Mesendoderm (in vitro differentiated cells): ENCODE results near the gene TMED1. TPM values are rescaled to one million over a fixed set of nuclear protein-coding genes. Genes with fewer than 3 reads are reported as not detected.

Experiments used
- DNase-seq: peaks from one replicate; pipeline ENCODE4 v3.0.0; 2013
- H2AK5ac ChIP-seq: 2 replicates; pipeline ENCODE4 v1.6.1; 2013; ENCODE audit warnings: low read length, inconsistent platforms
- H2BK120ac ChIP-seq: 2 replicates; pipeline ENCODE4 v1.6.1; 2013; ENCODE audit warnings: low read depth, mild to moderate bottlenecking, low read length, moderate library complexity, mixed read lengths
- H2BK15ac ChIP-seq: replicated peaks from 2 replicates; pipeline ENCODE4 v1.6.1; 2013; ENCODE audit warnings: low read depth, mild to moderate bottlenecking, moderate library complexity
- H2BK5ac ChIP-seq: 2 replicates; pipeline ENCODE4 v1.6.1; 2013; ENCODE audit warnings: low read length, inconsistent platforms
- H3K18ac ChIP-seq: 2 replicates; pipeline ENCODE4 v1.6.1; 2013; ENCODE audit warnings: mild to moderate bottlenecking, low read length, mixed read lengths
- H3K23ac ChIP-seq: one replicate; pipeline ENCODE4 v1.6.1; 2013; ENCODE audit warnings: low read length
- H3K27ac ChIP-seq: 2 replicates; pipeline ENCODE4 v1.5.1; 2013; ENCODE audit warnings: low read depth, mild to moderate bottlenecking, inconsistent platforms, low read length, moderate library complexity
- H3K27me3 ChIP-seq: 2 replicates; pipeline ENCODE4 v1.6.1; 2013; ENCODE audit warnings: low read length, control low read depth, mild to moderate bottlenecking, inconsistent platforms; ENCODE audit not compliant: insufficient read depth, poor library complexity
- H3K36me3 ChIP-seq: 2 replicates; pipeline ENCODE4 v1.6.1; 2013; ENCODE audit warnings: low read length, inconsistent platforms; ENCODE audit not compliant: control insufficient read depth, insufficient read depth
- H3K4ac ChIP-seq: one replicate; pipeline ENCODE4 v1.6.1; 2013; ENCODE audit warnings: low read depth, mild to moderate bottlenecking, low read length, moderate library complexity
- H3K4me1 ChIP-seq: 2 replicates; pipeline ENCODE4 v1.6.1; 2013; ENCODE audit warnings: low read depth, low read length, inconsistent platforms; ENCODE audit not compliant: control insufficient read depth
- H3K4me2 ChIP-seq: 2 replicates; pipeline ENCODE4 v1.6.1; 2013; ENCODE audit warnings: low read length
- H3K4me3 ChIP-seq: 2 replicates; pipeline ENCODE4 v1.5.1; 2013; ENCODE audit warnings: mild to moderate bottlenecking, low read length
- H3K56ac ChIP-seq: one replicate; pipeline ENCODE4 v1.6.1; 2013; ENCODE audit warnings: low read length
- H3K79me1 ChIP-seq: 2 replicates; pipeline ENCODE4 v1.6.1; 2013; ENCODE audit warnings: low read length, inconsistent platforms
- H3K79me2 ChIP-seq: 2 replicates; pipeline ENCODE4 v1.6.1; 2013; ENCODE audit warnings: mild to moderate bottlenecking, low read length; ENCODE audit not compliant: control insufficient read depth, insufficient read depth
- H3K9ac ChIP-seq: 2 replicates; pipeline ENCODE4 v1.6.1; 2013; ENCODE audit warnings: low read length, inconsistent platforms
- H4K5ac ChIP-seq: one replicate; pipeline ENCODE4 v1.6.1; 2013; ENCODE audit warnings: low read length
- H4K8ac ChIP-seq: one replicate; pipeline ENCODE4 v1.6.1; 2013; ENCODE audit warnings: low read depth, mild to moderate bottlenecking, control low read depth, low read length, moderate library complexity
- WGBS: extraction: QIAGEN DNeasy Blood & Tissue Kit; methylation state at CpG from one replicate; pipeline ENCODE4 v1.1.7; 2013; ENCODE audit warnings: low lambda C conversion rate, missing lambda C conversion rate; ENCODE audit not compliant: insufficient coverage; ENCODE audit errors: extremely low coverage; 5-methylcytosine and 5-hydroxymethylcytosine counted together
- small RNA-seq: library from polyadenylated mRNA; stranded (forward); fragments of <200 nt; extraction: miRNeasy Mini kit (QIAGEN cat#:217004); gene quantifications from one replicate; pipeline ENCODE3, GENCODE V24; 2013; ENCODE audit not compliant: insufficient read depth

The TMED1 gene

GRCh38 chr19:10784257-10784656 is 51.8 kb downstream of the TMED1 start:
- no peak overlapping the region for H4K5ac ChIP-seq
- H3K4ac ChIP-seq = no peak overlapping the region
- H2AK5ac ChIP-seq = no peak overlapping the region
- H3K4me3 ChIP-seq = no peak overlapping the region
- H3K18ac ChIP-seq = no peak overlapping the region
- no peak overlapping the region for H2BK15ac ChIP-seq
- H3K79me2 ChIP-seq = no peaks in the 10 kb centered on the region
- no peak overlapping the region for H3K56ac ChIP-seq
- H3K36me3 ChIP-seq = peaks cover 11% of the 10 kb centered on the region
- no peak overlapping the region for H2BK120ac ChIP-seq
- no peaks in the 10 kb centered on the region for H3K27me3 ChIP-seq
- H2BK5ac ChIP-seq = no peak overlapping the region
- no peak overlapping the region for H3K4me2 ChIP-seq
- H3K4me1 ChIP-seq = no peaks in the 10 kb centered on the region
- no peak overlapping the region for H3K23ac ChIP-seq
- no peak overlapping the region for H3K9ac ChIP-seq
- DNase-seq = no peak
- H4K8ac ChIP-seq = no peak overlapping the region
- no CpG with 5 or more reads among the region's 10 CpGs for WGBS
- H3K79me1 ChIP-seq = no peaks in the 10 kb centered on the region
- no peak overlapping the region for H3K27ac ChIP-seq

- Histone ChIP-seq H2BK15ac (no peak overlapping the region), H3K36me3 (peaks cover 11% of the 10 kb centered on the region), H3K27ac (no peak overlapping the region), H3K9ac (no peak overlapping the region), H2AK5ac (no peak overlapping the region), H3K4me1 (no peaks in the 10 kb centered on the region), H2BK5ac (no peak overlapping the region), H3K18ac (no peak overlapping the region), H3K79me2 (no peaks in the 10 kb centered on the region), H4K5ac (no peak overlapping the region), H2BK120ac (no peak overlapping the region), H3K23ac (no peak overlapping the region), H3K4me2 (no peak overlapping the region), H3K27me3 (no peaks in the 10 kb centered on the region), H3K56ac (no peak overlapping the region), H3K4ac (no peak overlapping the region), H4K8ac (no peak overlapping the region), H3K4me3 (no peak overlapping the region), H3K79me1 (no peaks in the 10 kb centered on the region)
- WGBS = no CpG with 5 or more reads among the region's 13 CpGs
- no peak for DNase-seq
These were observed 53.2 kb downstream of the TMED1 start for GRCh38 chr19:10782795-10783194.

Small RNA genes lying within 50 kb of the gene (small RNA-seq; reads per million reads assigned to genes)
- gene MIR199A1 = not detected
- gene MIR6793 = not detected
